HG02759 (cell line): Measurements from ENCODE around the gene SREBF1.

ENCODE experiments used
- ATAC-seq: cut with Tn5 transposase; IDR thresholded peaks from one replicate; pipeline ENCODE4 v1.9.1; 2021; ENCODE audit warnings: mild to moderate bottlenecking, moderate library complexity; ENCODE audit not compliant: unreplicated experiment

Gene SREBF1

GRCh38 chr17:17836818-17837379 lies at the start of gene SREBF1:
SREBF1 (minus strand) TSS chr17:17836986; CDS start chr17:17836817, 169 bp downstream.
- peak; percentile 37 for ATAC-seq

GRCh38 chr17:17886226-17886625 lies 49.4 kb upstream of the SREBF1 start:
- ATAC-seq: no peak

GRCh38 chr17:17884391-17885357 lies 47.9 kb upstream of the SREBF1 start:
- no peak for ATAC-seq

GRCh38 chr17:17883801-17884200 lies 47.0 kb upstream of the SREBF1 start:
- no peak for ATAC-seq

GRCh38 chr17:17882082-17882581 lies 45.3 kb upstream of the SREBF1 start:
- no peak for ATAC-seq

- ATAC-seq: no peak
Measured at GRCh38 chr17:17880577-17881196, 43.9 kb upstream of the SREBF1 start.

GRCh38 chr17:17877529-17878358 lies 41.0 kb upstream of the SREBF1 start:
- ATAC-seq: no peak

- ATAC-seq: no peak
Measured at GRCh38 chr17:17876959-17877528, 40.3 kb upstream of the SREBF1 start.

GRCh38 chr17:17874478-17874877 lies 37.7 kb upstream of the SREBF1 start:
- ATAC-seq: no peak

- no peak for ATAC-seq
Measured at GRCh38 chr17:17873450-17873991, 36.7 kb upstream of the SREBF1 start.

GRCh38 chr17:17872547-17873345 lies 36.0 kb upstream of the SREBF1 start:
- no peak for ATAC-seq

GRCh38 chr17:17871913-17872312 lies 35.1 kb upstream of the SREBF1 start:
- no peak for ATAC-seq

GRCh38 chr17:17870247-17870646 lies 33.5 kb upstream of the SREBF1 start:
- no peak for ATAC-seq

GRCh38 chr17:17868641-17869522 lies 32.1 kb upstream of the SREBF1 start:
- ATAC-seq: no peak

GRCh38 chr17:17866897-17867296 lies 30.1 kb upstream of the SREBF1 start:
- ATAC-seq: no peak

GRCh38 chr17:17866425-17866824 lies 29.6 kb upstream of the SREBF1 start:
- ATAC-seq: no peak

- no peak for ATAC-seq
Measured at GRCh38 chr17:17865035-17865434, 28.2 kb upstream of the SREBF1 start.

GRCh38 chr17:17860766-17861107 lies 24.0 kb upstream of the SREBF1 start:
- ATAC-seq: no peak
